22Rv1 (cell line): ENCODE data around the gene ATXN1.

ENCODE experiments used
- ZFX ChIP-seq: fragments of 450-650 bp; IDR thresholded peaks from 2 replicates; pipeline ENCODE4 v1.6.1; 2017; ENCODE audit warnings: antibody characterized with exemption, borderline replicate concordance
- TF ChIP-seq, protein P1 (sequence below): fragments of 450-650 bp; IDR thresholded peaks from 2 replicates; pipeline ENCODE4 v1.5.1; 2017; ENCODE audit warnings: mild to moderate bottlenecking

DNA sequence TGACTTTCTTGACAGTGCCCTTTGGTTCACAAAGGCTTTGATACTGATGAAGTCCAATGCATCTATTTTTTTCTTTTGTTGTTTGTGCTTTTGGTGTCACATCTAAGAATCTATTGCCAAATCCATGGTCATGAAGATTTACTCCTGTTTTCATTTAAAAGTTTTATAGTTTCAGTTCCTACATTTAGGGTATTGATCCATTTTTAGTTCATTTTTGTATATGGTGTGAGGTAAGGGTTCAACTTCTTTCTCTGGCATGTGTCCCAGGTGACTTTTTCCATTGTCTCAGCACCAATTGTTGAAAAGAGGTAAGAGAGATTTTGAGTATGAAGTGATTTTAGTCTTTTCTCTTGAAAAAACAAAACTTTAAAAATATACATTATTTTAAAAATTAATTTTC, 262.3 kb downstream of the ATXN1 start:
- TF ChIP-seq, protein P1, sequence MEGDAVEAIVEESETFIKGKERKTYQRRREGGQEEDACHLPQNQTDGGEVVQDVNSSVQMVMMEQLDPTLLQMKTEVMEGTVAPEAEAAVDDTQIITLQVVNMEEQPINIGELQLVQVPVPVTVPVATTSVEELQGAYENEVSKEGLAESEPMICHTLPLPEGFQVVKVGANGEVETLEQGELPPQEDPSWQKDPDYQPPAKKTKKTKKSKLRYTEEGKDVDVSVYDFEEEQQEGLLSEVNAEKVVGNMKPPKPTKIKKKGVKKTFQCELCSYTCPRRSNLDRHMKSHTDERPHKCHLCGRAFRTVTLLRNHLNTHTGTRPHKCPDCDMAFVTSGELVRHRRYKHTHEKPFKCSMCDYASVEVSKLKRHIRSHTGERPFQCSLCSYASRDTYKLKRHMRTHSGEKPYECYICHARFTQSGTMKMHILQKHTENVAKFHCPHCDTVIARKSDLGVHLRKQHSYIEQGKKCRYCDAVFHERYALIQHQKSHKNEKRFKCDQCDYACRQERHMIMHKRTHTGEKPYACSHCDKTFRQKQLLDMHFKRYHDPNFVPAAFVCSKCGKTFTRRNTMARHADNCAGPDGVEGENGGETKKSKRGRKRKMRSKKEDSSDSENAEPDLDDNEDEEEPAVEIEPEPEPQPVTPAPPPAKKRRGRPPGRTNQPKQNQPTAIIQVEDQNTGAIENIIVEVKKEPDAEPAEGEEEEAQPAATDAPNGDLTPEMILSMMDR = no peak
- TF ChIP-seq ZFX = no peak
